Measurements from ENCODE around the gene FRMD1. TPM values are rescaled to one million over a fixed set of nuclear protein-coding genes. Genes with fewer than 3 reads are reported as not detected.
"Not testable (repeated sequence)": the region's sequence is repeated elsewhere in the genome, so short reads cannot be mapped to it uniquely, and the experiment has no call there.

The FRMD1 gene
- polyA plus RNA-seq, 3 donors, result not detected

GRCh38 chr6:168078175-168078942 lies 653 bp downstream of the FRMD1 start:
- Histone ChIP-seq H3K27ac (ENCODE audit: low read depth in 1 of 2, low read length in 2 of 2) (no peak overlapping the region), H3K4me3 (replicated peaks in 1 of 3; ENCODE audit: low read depth in 2 of 3, low read length in 3 of 3) (no peak overlapping the region), H3K4me2 (replicated peaks; ENCODE audit: extremely low read depth, low read length, poor library complexity, severe bottlenecking) (no peak overlapping the region), H2AFZ (ENCODE audit: insufficient read depth, low read depth, low read length, poor library complexity, severe bottlenecking) (no peak overlapping the region), H3K27me3 (ENCODE audit: control insufficient read depth in 2 of 2, insufficient read depth in 2 of 2, low read length in 2 of 2) (no peaks in the 10 kb centered on the region), H3K79me2 (ENCODE audit: insufficient read depth, low read length) (no peaks in the 10 kb centered on the region), H3K4me1 (ENCODE audit: control insufficient read depth in 1 of 2, insufficient read depth in 2 of 2, low read length in 2 of 2) (no peaks in the 10 kb centered on the region), H3K36me3 (replicated peaks in 1 of 2; ENCODE audit: control insufficient read depth in 1 of 2, insufficient read depth in 2 of 2, low read length in 2 of 2) (no peaks in the 10 kb centered on the region), H3K9ac (ENCODE audit: insufficient read depth, low read length, poor library complexity, severe bottlenecking) (no peak overlapping the region), H3K9me3 (replicated peaks in 1 of 2; ENCODE audit: control insufficient read depth in 1 of 2, insufficient read depth in 1 of 2, low read length in 2 of 2) (peaks cover 14 to 24% of the 10 kb centered on the region in 2 donors), H4K20me1 (ENCODE audit: insufficient read depth, low read length) (no peaks in the 10 kb centered on the region)
- Mint-ChIP-seq H3K4me3 (no peak overlapping the region), H3K36me3 (no peaks in the 10 kb centered on the region), H3K27me3 (ENCODE audit: low read depth in 3 of 3) (peaks cover 0 to 4% (median 1%) of the 10 kb centered on the region in 3 donors), H3K4me1 (no peaks in the 10 kb centered on the region), H3K9me3 (peaks cover 0 to 6% (median 4%) of the 10 kb centered on the region in 7 donors), H3K27ac (peak overlapping the region in 1 of 7 donors; percentile 43)
- no peak for DNase-seq
- 71% methylated on average over 9 of the region's 21 CpGs for WGBS (ENCODE audit: insufficient coverage)
- intact Hi-C loops (cut with micrococcal nuclease), result no loop called here
- TF ChIP-seq CTCF (IDR thresholded peaks at IDR 0.05), result no peak

- H3K4me3 ChIP-seq (replicated peaks in 1 of 3; ENCODE audit: low read depth in 2 of 3, low read length in 3 of 3); H3K36me3 Mint-ChIP-seq; H3K4me2 ChIP-seq (replicated peaks; ENCODE audit: extremely low read depth, low read length, poor library complexity, severe bottlenecking); DNase-seq; H3K4me1 ChIP-seq (ENCODE audit: control insufficient read depth in 1 of 2, insufficient read depth in 2 of 2, low read length in 2 of 2); H4K20me1 ChIP-seq (ENCODE audit: insufficient read depth, low read length); intact Hi-C loops (cut with micrococcal nuclease); H3K27me3 Mint-ChIP-seq (ENCODE audit: low read depth in 3 of 3); H3K4me1 Mint-ChIP-seq; H3K79me2 ChIP-seq (ENCODE audit: insufficient read depth, low read length); H3K36me3 ChIP-seq (replicated peaks in 1 of 2; ENCODE audit: control insufficient read depth in 1 of 2, insufficient read depth in 2 of 2, low read length in 2 of 2); H3K9me3 Mint-ChIP-seq; H3K9ac ChIP-seq (ENCODE audit: insufficient read depth, low read length, poor library complexity, severe bottlenecking); H3K27me3 ChIP-seq (ENCODE audit: control insufficient read depth in 2 of 2, insufficient read depth in 2 of 2, low read length in 2 of 2); H3K27ac Mint-ChIP-seq; H2AFZ ChIP-seq (ENCODE audit: insufficient read depth, low read depth, low read length, poor library complexity, severe bottlenecking); H3K27ac ChIP-seq (ENCODE audit: low read depth in 1 of 2, low read length in 2 of 2); H3K4me3 Mint-ChIP-seq: not testable (repeated sequence)
- H3K9me3 ChIP-seq (replicated peaks in 1 of 2; ENCODE audit: control insufficient read depth in 1 of 2, insufficient read depth in 1 of 2, low read length in 2 of 2), result peaks cover 14 to 24% of the 10 kb centered on the region in 2 donors
- WGBS (ENCODE audit: insufficient coverage), result 52% methylated on average over 5 of the region's 7 CpGs
Observed at GRCh38 chr6:168077401-168077800, 1.6 kb downstream of the FRMD1 start.

Data from CD14-positive monocyte (primary cell).